GM12875 (cell line): ENCODE data around the gene KREMEN1.

Experiments
- H3K4me3 ChIP-seq: one replicate; pipeline ENCODE4 v1.5.1; 2011; ENCODE audit warnings: low read depth, low read length, control low read depth
- TF ChIP-seq, protein P1 (sequence below): IDR thresholded peaks from 2 replicates; pipeline ENCODE4 v1.5.1; 2011; ENCODE audit warnings: low read depth, mild to moderate bottlenecking, control low read depth, inconsistent platforms, low read length, moderate library complexity, borderline replicate concordance; ENCODE audit not compliant: insufficient read depth

Gene KREMEN1

GRCh38 chr22:29134448-29134847 is 61.6 kb downstream of the KREMEN1 start:
- TF ChIP-seq, protein P1, sequence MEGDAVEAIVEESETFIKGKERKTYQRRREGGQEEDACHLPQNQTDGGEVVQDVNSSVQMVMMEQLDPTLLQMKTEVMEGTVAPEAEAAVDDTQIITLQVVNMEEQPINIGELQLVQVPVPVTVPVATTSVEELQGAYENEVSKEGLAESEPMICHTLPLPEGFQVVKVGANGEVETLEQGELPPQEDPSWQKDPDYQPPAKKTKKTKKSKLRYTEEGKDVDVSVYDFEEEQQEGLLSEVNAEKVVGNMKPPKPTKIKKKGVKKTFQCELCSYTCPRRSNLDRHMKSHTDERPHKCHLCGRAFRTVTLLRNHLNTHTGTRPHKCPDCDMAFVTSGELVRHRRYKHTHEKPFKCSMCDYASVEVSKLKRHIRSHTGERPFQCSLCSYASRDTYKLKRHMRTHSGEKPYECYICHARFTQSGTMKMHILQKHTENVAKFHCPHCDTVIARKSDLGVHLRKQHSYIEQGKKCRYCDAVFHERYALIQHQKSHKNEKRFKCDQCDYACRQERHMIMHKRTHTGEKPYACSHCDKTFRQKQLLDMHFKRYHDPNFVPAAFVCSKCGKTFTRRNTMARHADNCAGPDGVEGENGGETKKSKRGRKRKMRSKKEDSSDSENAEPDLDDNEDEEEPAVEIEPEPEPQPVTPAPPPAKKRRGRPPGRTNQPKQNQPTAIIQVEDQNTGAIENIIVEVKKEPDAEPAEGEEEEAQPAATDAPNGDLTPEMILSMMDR = no peak
- H3K4me3 ChIP-seq = no peak overlapping the region

GRCh38 chr22:29136782-29137700 is 64.2 kb downstream of the KREMEN1 start:
- no peak overlapping the region for H3K4me3 ChIP-seq
- TF ChIP-seq, protein P1 = no peak

- TF ChIP-seq, protein P1 = no peak
Measured at GRCh38 chr22:29138556-29139305, 65.9 kb downstream of the KREMEN1 start.

DNA sequence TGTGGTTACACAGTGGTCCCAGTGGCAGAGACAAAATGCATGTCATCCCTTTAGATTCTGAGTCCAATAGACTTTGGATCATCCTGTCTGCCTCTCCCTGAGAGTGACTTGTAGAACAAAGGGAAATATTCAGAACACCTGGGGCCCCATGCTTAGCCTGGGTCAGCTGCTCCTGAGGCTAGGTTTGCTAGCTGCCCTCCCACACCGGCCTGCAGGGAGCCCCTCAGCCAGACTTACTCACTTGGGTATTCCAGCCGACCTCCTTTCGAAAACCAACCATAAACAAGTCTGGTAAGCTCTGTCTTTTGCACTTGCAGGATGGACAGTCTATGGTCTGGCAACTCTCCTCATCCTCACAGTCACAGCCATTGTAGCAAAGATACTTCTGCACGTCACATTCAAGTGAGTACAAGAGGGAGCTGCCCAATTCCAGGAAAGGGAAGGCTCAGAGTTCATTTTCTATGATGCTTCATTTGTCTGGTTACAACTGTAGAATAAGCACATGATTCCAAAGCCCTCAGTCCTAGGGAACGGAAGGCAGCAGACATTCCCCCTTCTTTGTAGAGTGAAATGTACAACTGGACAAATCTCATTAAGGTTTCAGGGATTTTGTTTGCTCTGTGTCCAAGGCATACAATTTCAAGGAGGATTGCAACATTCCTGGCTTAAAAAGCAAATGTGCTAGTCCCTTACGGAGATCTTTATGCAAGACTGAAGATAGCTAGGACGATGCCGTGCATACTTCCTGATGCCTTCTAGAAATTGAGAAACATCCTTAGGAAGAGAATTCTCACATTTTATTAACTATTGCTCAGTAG is 67.3 kb downstream of the KREMEN1 start:
- no peak overlapping the region for H3K4me3 ChIP-seq
- TF ChIP-seq, protein P1 = no peak

More at GRCh38 chr22:29138556-29139305, 65.9 kb downstream of the KREMEN1 start:
- H3K4me3 ChIP-seq = no peak overlapping the region

GRCh38 chr22:29141078-29141688 is 68.3 kb downstream of the KREMEN1 start:
- no peak overlapping the region for H3K4me3 ChIP-seq
- TF ChIP-seq, protein P1 = no peak

DNA sequence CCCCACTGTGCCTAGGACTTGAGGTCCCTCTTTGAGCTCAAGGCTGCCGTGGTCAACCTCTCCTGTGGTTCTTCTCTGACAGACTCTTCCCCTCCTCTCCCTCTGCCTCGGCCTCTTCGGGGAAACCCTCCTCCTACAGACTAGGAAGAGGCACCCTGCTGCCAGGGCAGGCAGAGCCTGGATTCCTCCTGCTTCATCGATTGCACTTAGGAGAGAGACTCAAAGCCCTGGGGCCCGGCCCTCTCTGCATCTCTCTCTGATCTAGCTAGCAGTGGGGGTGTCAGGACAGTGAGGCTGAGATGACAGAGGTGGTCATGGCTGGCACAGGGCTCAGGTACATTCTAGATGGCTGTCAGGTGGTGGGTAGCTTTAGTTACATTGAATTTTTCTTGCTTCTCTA is 69.3 kb downstream of the KREMEN1 start:
- H3K4me3 ChIP-seq = no peak overlapping the region
- TF ChIP-seq, protein P1 = no peak
